Activated CD4-positive, alpha-beta T cell treated with anti-CD3 and anti-CD28 coated beads, Interleukin-2, Interleukin-4, amounts not matched to agents 100 ng/mL and 50 ng/mL, durations not matched to agents 16 hours and 8 hours (primary cell): ENCODE results near the gene ZNF148.

Source experiments
- DNase-seq: peaks from one replicate; pipeline ENCODE4 v3.0.0-alpha.2; 2020; ENCODE audit warnings: low spot score

Gene ZNF148

GRCh38 chr3:125278155-125278554 is 97.0 kb downstream of the ZNF148 start:
- DNase-seq = no peak

- no peak for DNase-seq
These were observed 104.0 kb downstream of the ZNF148 start for GRCh38 chr3:125271127-125271526.

- DNase-seq = no peak
These were observed 107.7 kb downstream of the ZNF148 start for GRCh38 chr3:125267460-125267859.

- no peak for DNase-seq
These were observed 108.2 kb downstream of the ZNF148 start for GRCh38 chr3:125266971-125267370.

- no peak for DNase-seq
These were observed 113.0 kb downstream of the ZNF148 start for GRCh38 chr3:125262161-125262560.

GRCh38 chr3:125261031-125261430 is 114.1 kb downstream of the ZNF148 start:
- DNase-seq = no peak

- no peak for DNase-seq
These were observed 115.0 kb downstream of the ZNF148 start for GRCh38 chr3:125260158-125260557.

- no peak for DNase-seq
These were observed 117.6 kb downstream of the ZNF148 start for GRCh38 chr3:125257536-125257935.

- no peak for DNase-seq
These were observed 118.5 kb downstream of the ZNF148 start for GRCh38 chr3:125256675-125257074.

- no peak for DNase-seq
These were observed 124.2 kb downstream of the ZNF148 start for GRCh38 chr3:125250973-125251372.

GRCh38 chr3:125246237-125246636 is 128.9 kb downstream of the ZNF148 start:
- DNase-seq = no peak

- DNase-seq = no peak
These were observed 129.6 kb downstream of the ZNF148 start for GRCh38 chr3:125245521-125245920.

- DNase-seq = no peak
These were observed 134.6 kb downstream of the ZNF148 start for GRCh38 chr3:125240496-125240895.

- no peak for DNase-seq
These were observed 135.9 kb downstream of the ZNF148 start for GRCh38 chr3:125239266-125239665.

GRCh38 chr3:125238759-125239158 is 136.4 kb downstream of the ZNF148 start:
- DNase-seq = no peak

- no peak for DNase-seq
These were observed 138.7 kb downstream of the ZNF148 start for GRCh38 chr3:125236331-125236903.

GRCh38 chr3:125234831-125235230 is 140.3 kb downstream of the ZNF148 start:
- no peak for DNase-seq

- peak; percentile 39 for DNase-seq
These were observed 142.7 kb downstream of the ZNF148 start for GRCh38 chr3:125232401-125232800.

- DNase-seq = peak; percentile 46
These were observed 143.2 kb downstream of the ZNF148 start for GRCh38 chr3:125231895-125232294.

- no peak for DNase-seq
These were observed 145.4 kb downstream of the ZNF148 start for GRCh38 chr3:125229707-125230106.

GRCh38 chr3:125229168-125229567 is 146.0 kb downstream of the ZNF148 start:
- no peak for DNase-seq

GRCh38 chr3:125221831-125222230 is 153.3 kb downstream of the ZNF148 start:
- no peak for DNase-seq

GRCh38 chr3:125220727-125221429 is 154.2 kb downstream of the ZNF148 start:
- DNase-seq = no peak

GRCh38 chr3:125220183-125220582 is 154.9 kb downstream of the ZNF148 start:
- no peak for DNase-seq
